WERI-Rb-1 (cell line): Measurements from ENCODE around the gene RTP5.
"Not testable (repeated sequence)": the region's sequence is repeated elsewhere in the genome, so short reads cannot be mapped to it uniquely, and the experiment has no call there.

Experiments
- DNase-seq: peaks from one replicate; pipeline ENCODE4 v3.0.0-alpha.2; 2020
- H3K27ac ChIP-seq: fragments of 250-450 bp; sonication (Bioruptor Pico); 2 replicates; pipeline ENCODE4 v1.5.1; 2020; ENCODE audit warnings: mild to moderate bottlenecking, moderate library complexity
- H3K27me3 ChIP-seq: fragments of 250-450 bp; sonication (Bioruptor Pico); 2 replicates; pipeline ENCODE4 v1.5.1; 2021; ENCODE audit warnings: mild to moderate bottlenecking, low read depth, moderate library complexity; ENCODE audit not compliant: insufficient read depth, severe bottlenecking
- H3K36me3 ChIP-seq: fragments of 250-450 bp; sonication (Bioruptor Pico); 2 replicates; pipeline ENCODE4 v1.5.1; 2020; ENCODE audit warnings: mild to moderate bottlenecking, moderate library complexity
- H3K4me3 ChIP-seq: 2 replicates; pipeline ENCODE4 v1.5.1; 2011; ENCODE audit warnings: low read depth, mild to moderate bottlenecking, control low read depth, low read length
- H3K9me3 ChIP-seq: fragments of 250-450 bp; sonication (Bioruptor Pico); 2 replicates; pipeline ENCODE4 v1.5.1; 2021; ENCODE audit warnings: mild to moderate bottlenecking, moderate library complexity; ENCODE audit not compliant: severe bottlenecking
- TF ChIP-seq, protein P1 (sequence below): IDR thresholded peaks from 2 replicates; pipeline ENCODE4 v1.5.1; 2011; ENCODE audit warnings: low read depth, mild to moderate bottlenecking, control low read depth, inconsistent platforms, low read length

RTP5 gene

DNA sequence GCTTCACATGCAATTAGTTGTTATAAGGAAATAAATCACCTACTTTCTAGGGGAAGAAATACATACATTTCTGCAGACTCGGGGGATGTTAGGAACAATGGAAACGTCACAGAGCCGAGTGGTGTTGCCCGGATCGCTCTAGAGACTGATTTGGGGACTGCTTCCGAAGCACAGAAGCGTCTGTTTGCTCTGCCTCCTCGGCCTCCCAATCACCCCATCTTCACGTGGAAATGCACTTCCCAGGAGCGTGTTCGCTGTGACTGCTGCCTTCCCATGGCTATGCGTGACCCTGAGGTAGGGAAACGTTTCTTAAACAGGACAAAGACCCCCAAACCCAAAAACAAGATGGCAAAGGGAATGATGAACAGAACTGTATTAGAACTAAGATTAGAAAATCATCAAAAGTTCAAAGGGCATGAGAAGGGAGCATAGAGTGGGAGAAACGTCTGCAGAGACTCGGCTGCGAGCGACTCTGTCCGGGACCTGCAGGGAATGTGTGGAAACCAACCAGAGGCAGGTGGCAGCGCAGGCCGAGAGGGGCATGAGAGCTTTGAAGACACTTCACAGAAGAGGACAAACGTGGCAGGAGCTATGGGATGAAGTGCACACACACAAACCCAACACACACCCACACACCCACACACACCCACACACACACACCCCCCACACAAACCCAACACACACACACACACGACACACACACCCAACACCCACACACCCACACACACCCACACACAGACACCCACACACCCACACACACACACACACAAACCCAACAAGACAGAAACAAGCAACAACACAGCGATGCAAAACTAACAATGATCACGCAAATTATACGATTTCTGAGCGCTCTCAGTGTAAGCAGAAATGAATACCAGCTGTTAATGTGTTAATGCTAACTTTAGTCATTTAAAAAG is 41.3 kb downstream of the RTP5 start:
- Histone ChIP-seq H3K4me3 (no peak overlapping the region), H3K27ac (no peak overlapping the region), H3K36me3 (peaks cover 3% of the 10 kb centered on the region; the same call in 1 of the 2 replicates), H3K9me3 (peaks cover 3% of the 10 kb centered on the region), H3K27me3 (no peaks in the 10 kb centered on the region)
- DNase-seq, result no peak
- TF ChIP-seq, protein P1, sequence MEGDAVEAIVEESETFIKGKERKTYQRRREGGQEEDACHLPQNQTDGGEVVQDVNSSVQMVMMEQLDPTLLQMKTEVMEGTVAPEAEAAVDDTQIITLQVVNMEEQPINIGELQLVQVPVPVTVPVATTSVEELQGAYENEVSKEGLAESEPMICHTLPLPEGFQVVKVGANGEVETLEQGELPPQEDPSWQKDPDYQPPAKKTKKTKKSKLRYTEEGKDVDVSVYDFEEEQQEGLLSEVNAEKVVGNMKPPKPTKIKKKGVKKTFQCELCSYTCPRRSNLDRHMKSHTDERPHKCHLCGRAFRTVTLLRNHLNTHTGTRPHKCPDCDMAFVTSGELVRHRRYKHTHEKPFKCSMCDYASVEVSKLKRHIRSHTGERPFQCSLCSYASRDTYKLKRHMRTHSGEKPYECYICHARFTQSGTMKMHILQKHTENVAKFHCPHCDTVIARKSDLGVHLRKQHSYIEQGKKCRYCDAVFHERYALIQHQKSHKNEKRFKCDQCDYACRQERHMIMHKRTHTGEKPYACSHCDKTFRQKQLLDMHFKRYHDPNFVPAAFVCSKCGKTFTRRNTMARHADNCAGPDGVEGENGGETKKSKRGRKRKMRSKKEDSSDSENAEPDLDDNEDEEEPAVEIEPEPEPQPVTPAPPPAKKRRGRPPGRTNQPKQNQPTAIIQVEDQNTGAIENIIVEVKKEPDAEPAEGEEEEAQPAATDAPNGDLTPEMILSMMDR, result no peak

DNA sequence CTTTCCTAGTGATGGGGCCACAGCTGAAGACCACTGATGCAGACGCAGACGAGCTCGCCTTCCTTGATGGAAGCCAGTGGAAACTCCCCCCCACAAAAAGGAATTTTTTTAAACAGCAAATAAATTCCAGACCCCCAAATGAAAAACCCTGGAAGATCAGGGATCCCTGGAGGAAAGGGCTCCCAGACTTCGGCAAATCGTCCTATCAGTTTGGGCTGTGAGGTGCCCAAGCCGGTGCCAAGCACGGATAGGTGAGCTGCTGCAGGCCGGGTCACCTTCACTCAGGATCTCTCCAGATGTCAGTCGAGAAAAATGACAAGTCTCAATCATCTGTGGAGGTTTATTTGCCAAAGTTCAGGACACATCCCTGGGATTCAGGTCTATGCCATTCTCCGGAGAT is 42.0 kb downstream of the RTP5 start:
- Histone ChIP-seq H3K4me3 (no peak overlapping the region), H3K27me3 (no peaks in the 10 kb centered on the region), H3K36me3 (peaks cover 3% of the 10 kb centered on the region; the same call in 1 of the 2 replicates), H3K9me3 (peaks cover 3% of the 10 kb centered on the region), H3K27ac (no peak overlapping the region)
- no peak for DNase-seq
- TF ChIP-seq, protein P1, result no peak

DNA sequence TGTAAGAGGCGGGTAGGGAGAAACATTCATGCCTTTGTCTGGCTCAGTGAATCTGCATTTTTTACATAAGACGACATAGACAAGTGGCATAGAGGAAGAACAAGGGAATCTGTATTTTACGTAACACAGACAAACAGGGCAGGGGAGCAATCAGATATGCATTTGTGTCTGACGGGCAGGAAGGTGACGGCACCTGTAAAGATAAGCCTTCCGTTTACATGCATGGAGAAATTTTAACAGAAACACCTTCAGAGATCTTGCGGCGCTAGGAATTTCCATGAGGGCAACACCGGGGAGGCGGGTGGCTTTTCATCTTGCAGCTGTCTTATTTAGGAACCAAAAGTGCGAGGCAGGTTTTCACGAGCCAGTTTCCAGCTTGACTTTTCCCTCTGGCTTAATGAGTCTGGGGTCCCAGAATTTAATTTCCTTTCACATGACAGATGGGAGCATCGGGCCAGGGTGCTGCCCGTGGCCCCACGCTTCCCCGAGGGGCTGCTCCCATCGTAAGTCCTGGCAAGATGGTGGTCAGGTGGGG is 42.6 kb downstream of the RTP5 start:
- Histone ChIP-seq H3K4me3 (no peak overlapping the region), H3K36me3 (peaks cover 3% of the 10 kb centered on the region; the same call in 1 of the 2 replicates), H3K9me3 (peaks cover 3% of the 10 kb centered on the region), H3K27ac (no peak overlapping the region), H3K27me3 (no peaks in the 10 kb centered on the region)
- no peak for DNase-seq
- TF ChIP-seq, protein P1, result no peak

DNA sequence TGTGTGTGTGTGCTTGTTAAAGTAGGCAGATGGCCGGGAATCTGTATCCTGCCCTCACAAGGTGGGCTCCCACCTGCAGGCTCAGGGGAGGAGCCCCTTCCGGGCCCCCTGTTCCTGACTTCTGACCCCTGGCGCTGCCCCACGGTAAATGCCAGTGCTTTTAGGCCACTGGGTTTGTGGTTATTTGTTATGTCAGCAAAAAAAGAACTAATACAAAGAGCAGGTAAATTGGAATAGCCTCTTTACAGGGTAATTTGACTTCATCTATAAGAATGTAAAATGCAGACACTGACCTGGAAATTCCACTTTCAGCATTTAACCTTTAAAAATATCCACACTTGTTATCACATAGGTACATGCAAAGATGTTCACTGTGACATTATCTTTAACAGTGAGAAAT is 44.2 kb downstream of the RTP5 start:
- Histone ChIP-seq H3K9me3 (peaks cover 3% of the 10 kb centered on the region), H3K36me3 (peaks cover 3% of the 10 kb centered on the region; the same call in 1 of the 2 replicates), H3K27ac (no peak overlapping the region), H3K27me3 (no peaks in the 10 kb centered on the region), H3K4me3 (no peak overlapping the region)
- DNase-seq, result no peak
- TF ChIP-seq, protein P1, result no peak

DNA sequence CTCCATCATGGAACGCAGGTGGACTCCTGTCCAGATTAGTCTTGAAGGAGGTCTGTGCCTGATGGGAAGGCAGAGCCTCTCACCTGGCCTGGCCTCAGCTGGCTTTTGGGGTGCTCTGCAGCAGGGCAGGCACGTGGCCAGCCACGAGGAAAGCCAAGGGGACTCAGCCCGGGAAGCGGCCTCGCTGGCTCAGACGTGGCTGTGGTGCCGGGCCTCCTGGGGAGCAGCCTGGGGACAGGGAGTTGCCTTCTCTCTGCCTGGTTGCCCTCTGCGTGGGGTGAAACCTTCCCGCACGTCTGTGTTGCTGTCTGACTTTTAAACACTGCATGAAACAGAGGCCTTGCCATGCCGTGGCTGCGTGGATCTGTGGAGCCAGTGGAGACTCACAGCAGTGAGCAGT is 45.0 kb downstream of the RTP5 start:
- H3K27me3 ChIP-seq, result no peaks in the 10 kb centered on the region
- H3K4me3 ChIP-seq, result no peak overlapping the region
- no peak for DNase-seq
- H3K9me3 ChIP-seq, result peaks cover 5% of the 10 kb centered on the region
- no peak overlapping the region for H3K27ac ChIP-seq
- TF ChIP-seq, protein P1, result no peak
- peaks cover 3% of the 10 kb centered on the region; the same call in 1 of the 2 replicates for H3K36me3 ChIP-seq

DNA sequence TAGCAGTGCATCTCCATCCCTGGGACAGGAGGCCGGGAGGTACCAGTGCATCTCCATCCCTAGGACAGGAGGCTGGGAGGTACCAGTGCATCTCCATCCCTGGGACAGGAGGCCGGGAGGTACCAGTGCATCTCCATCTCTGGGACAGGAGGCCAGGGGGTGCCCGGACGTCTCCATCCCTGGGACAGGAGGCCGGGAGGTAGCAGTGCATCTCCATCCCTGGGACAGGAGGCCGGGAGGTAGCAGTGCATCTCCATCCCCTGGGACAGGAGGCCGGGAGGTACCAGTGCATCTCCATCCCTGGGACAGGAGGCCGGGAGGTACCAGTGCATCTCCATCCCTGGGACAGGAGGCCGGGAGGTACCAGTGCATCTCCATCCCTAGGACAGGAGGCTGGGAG is 52.1 kb downstream of the RTP5 start:
- not testable (repeated sequence) for H3K36me3 ChIP-seq, DNase-seq, H3K4me3 ChIP-seq, H3K27me3 ChIP-seq, H3K9me3 ChIP-seq, H3K27ac ChIP-seq
